ENCODE measurements around the gene TRIP12. TPM values are rescaled to one million over a fixed set of nuclear protein-coding genes. Genes with fewer than 3 reads are reported as not detected.
"Not testable (repeated sequence)": the region's sequence is repeated elsewhere in the genome, so short reads cannot be mapped to it uniquely, and the experiment has no call there.

TRIP12 gene
- polyA plus RNA-seq, 1 donor from 2014 or later: 57.2 TPM

GRCh38 chr2:229836847-229837246 is 85.0 kb downstream of the TRIP12 start:
- Histone ChIP-seq H3K9ac (ENCODE audit: low read length) (no peak overlapping the region), H3K79me2 (replicated peaks; ENCODE audit: insufficient read depth, low read length) (no peaks in the 10 kb centered on the region), H2AFZ (ENCODE audit: low read depth, low read length) (no peak overlapping the region), H4K20me1 (ENCODE audit: insufficient read depth) (no peaks in the 10 kb centered on the region), H3K27ac (ENCODE audit: low read length) (no peak overlapping the region), H3F3A (ENCODE audit: insufficient read depth, low read length, poor library complexity, severe bottlenecking) (no peaks in the 10 kb centered on the region), H3K9me2 (ENCODE audit: insufficient read depth, low read length) (no peaks in the 10 kb centered on the region), H3K4me3 (ENCODE audit: low read length) (no peak overlapping the region), H3K9me3 (ENCODE audit: low read length) (no peaks in the 10 kb centered on the region), H3K27me3 (ENCODE audit: insufficient read depth, low read depth, low read length) (no peaks in the 10 kb centered on the region), H3K4me2 (ENCODE audit: low read length) (no peak overlapping the region), H3K36me3 (ENCODE audit: insufficient read depth, low read length) (peaks cover 3% of the 10 kb centered on the region)
- no peak for TF ChIP-seq CTCF (IDR thresholded peaks at IDR 0.05; ENCODE audit: poor library complexity, severe bottlenecking)
- no peak for TF ChIP-seq EZH2 (IDR thresholded peaks at IDR 0.05; ENCODE audit: borderline replicate concordance, insufficient read depth, low read length, poor library complexity, severe bottlenecking)
- TF ChIP-seq MXI1 (conservative IDR thresholded peaks at IDR 0.05; ENCODE audit: poor library complexity, severe bottlenecking): no peak
- no peak for TF ChIP-seq POLR2AphosphoS5 (IDR thresholded peaks at IDR 0.05)
- no peak for TF ChIP-seq TAF1 (IDR thresholded peaks at IDR 0.05; ENCODE audit: low read depth)
- TF ChIP-seq EP300 (conservative IDR thresholded peaks at IDR 0.05; ENCODE audit: poor library complexity, severe bottlenecking): no peak
- TF ChIP-seq RAD21 (conservative IDR thresholded peaks at IDR 0.05): no peak
- TF ChIP-seq REST (IDR thresholded peaks at IDR 0.05; ENCODE audit: borderline replicate concordance): no peak
- TF ChIP-seq SMC3 (conservative IDR thresholded peaks at IDR 0.05; ENCODE audit: poor library complexity): no peak

GRCh38 chr2:229835596-229836283 is 86.1 kb downstream of the TRIP12 start:
- Histone ChIP-seq H2AFZ (ENCODE audit: low read depth, low read length) (no peak overlapping the region), H3K9ac (ENCODE audit: low read length) (no peak overlapping the region), H3K36me3 (ENCODE audit: insufficient read depth, low read length) (peaks cover 3% of the 10 kb centered on the region), H3K9me2 (ENCODE audit: insufficient read depth, low read length) (no peaks in the 10 kb centered on the region), H3K79me2 (replicated peaks; ENCODE audit: insufficient read depth, low read length) (no peaks in the 10 kb centered on the region), H4K20me1 (ENCODE audit: insufficient read depth) (no peaks in the 10 kb centered on the region), H3K27ac (ENCODE audit: low read length) (no peak overlapping the region), H3K4me3 (ENCODE audit: low read length) (no peak overlapping the region), H3K4me2 (ENCODE audit: low read length) (no peak overlapping the region), H3K9me3 (ENCODE audit: low read length) (no peaks in the 10 kb centered on the region), H3K27me3 (ENCODE audit: insufficient read depth, low read depth, low read length) (no peaks in the 10 kb centered on the region), H3F3A (ENCODE audit: insufficient read depth, low read length, poor library complexity, severe bottlenecking) (no peaks in the 10 kb centered on the region)
- TF ChIP-seq EP300 (conservative IDR thresholded peaks at IDR 0.05; ENCODE audit: poor library complexity, severe bottlenecking) (no peak), RAD21 (conservative IDR thresholded peaks at IDR 0.05) (no peak), TAF1 (IDR thresholded peaks at IDR 0.05; ENCODE audit: low read depth) (no peak), CTCF (IDR thresholded peaks at IDR 0.05; ENCODE audit: poor library complexity, severe bottlenecking) (no peak), REST (IDR thresholded peaks at IDR 0.05; ENCODE audit: borderline replicate concordance) (no peak), SMC3 (conservative IDR thresholded peaks at IDR 0.05; ENCODE audit: poor library complexity) (no peak), POLR2AphosphoS5 (IDR thresholded peaks at IDR 0.05) (no peak), EZH2 (IDR thresholded peaks at IDR 0.05; ENCODE audit: borderline replicate concordance, insufficient read depth, low read length, poor library complexity, severe bottlenecking) (no peak), MXI1 (conservative IDR thresholded peaks at IDR 0.05; ENCODE audit: poor library complexity, severe bottlenecking) (no peak)

GRCh38 chr2:229834368-229834767 is 87.4 kb downstream of the TRIP12 start:
- not testable (repeated sequence) for H3K79me2 ChIP-seq (replicated peaks; ENCODE audit: insufficient read depth, low read length); H3K4me2 ChIP-seq (ENCODE audit: low read length); H3K27me3 ChIP-seq (ENCODE audit: insufficient read depth, low read depth, low read length); H4K20me1 ChIP-seq (ENCODE audit: insufficient read depth); H3K9me3 ChIP-seq (ENCODE audit: low read length); H3K9ac ChIP-seq (ENCODE audit: low read length); H3K36me3 ChIP-seq (ENCODE audit: insufficient read depth, low read length); H2AFZ ChIP-seq (ENCODE audit: low read depth, low read length); H3K4me3 ChIP-seq (ENCODE audit: low read length); H3K9me2 ChIP-seq (ENCODE audit: insufficient read depth, low read length); H3K27ac ChIP-seq (ENCODE audit: low read length); H3F3A ChIP-seq (ENCODE audit: insufficient read depth, low read length, poor library complexity, severe bottlenecking)

Measured in neural cell (in vitro differentiated cells).